SK-N-MC (cell line): ENCODE data around the gene MS4A4A.

Source experiments
- EZH2 ChIP-seq: fragments of 200-600 bp; sonication (generic); IDR thresholded peaks from one replicate; pipeline ENCODE4 v1.6.1; 2017; ENCODE audit warnings: antibody characterized with exemption
- FOXP2 ChIP-seq: optimal IDR thresholded peaks from 2 replicates; pipeline ENCODE3; 2011; ENCODE audit warnings: mild to moderate bottlenecking, moderate library complexity; ENCODE audit not compliant: insufficient read depth; ENCODE audit errors: extremely low read length, control extremely low read depth
- POLR2AphosphoS5 ChIP-seq: IDR thresholded peaks from 2 replicates; pipeline ENCODE4 v1.6.1; 2012; ENCODE audit warnings: mild to moderate bottlenecking, low read depth, low read length, borderline replicate concordance

GRCh38 chr11:60316317-60316716, 35.9 kb downstream of the MS4A4A start:
- no peak for TF ChIP-seq EZH2
- no peak for TF ChIP-seq POLR2AphosphoS5
- TF ChIP-seq FOXP2: no peak
